SIG-M5 treated with dmso at 0.1 percent for 504 hours (cell line): ENCODE data around the gene LCN10.
"Not testable (repeated sequence)": the region's sequence is repeated elsewhere in the genome, so short reads cannot be mapped to it uniquely, and the experiment has no call there.

Experiments used
- DNase-seq: peaks from one replicate; lab custom pipeline; 2025; ENCODE audit not compliant: unreplicated experiment; lab: John Stamatoyannopoulos, UW

LCN10 gene

DNA sequence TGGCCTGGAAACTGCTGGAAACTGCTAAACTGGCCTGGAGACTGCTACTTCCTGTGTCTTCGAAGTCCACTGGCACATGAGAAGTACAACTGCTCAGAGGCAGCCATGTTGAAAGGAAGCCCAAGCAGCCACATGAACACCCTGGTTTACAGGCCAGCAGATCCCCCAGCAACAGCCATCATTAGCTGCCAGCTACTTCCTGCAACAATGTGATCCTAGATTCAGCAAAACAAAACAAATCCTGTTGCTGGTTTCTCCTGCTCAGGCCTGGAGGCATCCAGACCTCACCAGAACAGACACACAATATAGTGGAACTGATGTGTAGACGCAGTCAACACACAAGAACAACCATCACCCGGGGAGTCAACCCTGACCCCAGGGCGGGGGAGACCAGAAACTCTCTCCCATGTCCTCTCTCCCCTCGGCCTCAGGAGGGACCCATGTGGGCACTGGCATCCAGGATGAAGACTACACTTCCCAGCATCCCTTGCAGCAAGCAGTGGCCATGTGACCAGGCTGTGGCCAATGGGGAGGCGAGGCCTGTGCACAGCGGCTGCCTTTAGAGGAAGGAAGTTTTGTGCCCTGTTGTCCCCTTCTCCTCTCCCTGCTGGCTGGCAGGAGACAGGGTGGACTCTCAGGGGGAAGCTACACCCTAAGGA, 30.8 kb upstream of the LCN10 start:
- DNase-seq: no peak

DNA sequence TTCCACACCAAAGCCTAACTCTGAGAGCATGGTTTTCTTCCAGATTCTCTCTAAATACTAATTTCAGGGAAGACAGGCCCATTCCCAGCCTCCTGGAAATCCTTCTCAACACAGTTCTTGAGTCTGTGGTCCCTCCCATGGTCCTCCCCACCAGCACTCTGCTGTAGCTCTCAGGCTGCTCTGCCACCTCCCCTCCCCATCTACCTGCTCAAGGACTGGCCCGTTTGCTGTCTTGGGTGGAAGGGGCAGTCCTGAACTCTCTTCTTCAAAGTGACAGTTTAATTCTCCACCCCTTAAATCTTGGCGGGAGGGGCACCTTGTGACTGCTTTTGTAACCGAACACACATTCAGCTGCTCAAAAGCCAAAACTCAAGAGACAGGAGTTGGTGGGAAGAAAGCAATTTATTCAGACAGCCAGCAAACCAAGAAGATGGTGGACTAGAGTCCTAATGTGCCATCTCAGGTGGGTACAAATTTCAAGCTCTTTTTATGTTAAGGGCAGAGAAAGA, 29.2 kb upstream of the LCN10 start:
- DNase-seq: no peak

DNA sequence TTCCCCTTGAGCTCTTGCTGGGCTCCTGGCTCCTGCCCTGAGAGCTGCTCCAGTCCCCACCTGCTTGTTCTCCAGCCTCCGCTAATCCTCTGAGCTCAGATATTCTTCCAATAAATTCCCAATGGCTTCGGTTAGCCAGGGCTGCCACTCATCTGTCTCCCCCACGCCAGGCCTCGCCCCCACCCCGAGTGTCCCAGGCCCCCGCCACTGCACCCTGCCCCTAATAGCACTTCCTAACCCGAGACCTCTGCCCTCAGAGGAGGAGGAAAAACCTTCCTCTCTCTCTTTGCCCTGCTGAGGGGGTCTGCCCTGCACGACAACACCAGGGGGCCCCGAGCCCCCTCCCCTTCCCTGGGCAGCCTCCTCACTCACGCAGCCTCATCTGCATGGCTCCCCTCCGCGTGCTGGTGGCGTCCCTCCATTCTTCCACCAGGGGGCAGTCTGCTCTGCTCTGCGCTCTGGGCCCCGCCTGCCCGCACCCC, 27.0 kb upstream of the LCN10 start:
- no peak for DNase-seq

DNA sequence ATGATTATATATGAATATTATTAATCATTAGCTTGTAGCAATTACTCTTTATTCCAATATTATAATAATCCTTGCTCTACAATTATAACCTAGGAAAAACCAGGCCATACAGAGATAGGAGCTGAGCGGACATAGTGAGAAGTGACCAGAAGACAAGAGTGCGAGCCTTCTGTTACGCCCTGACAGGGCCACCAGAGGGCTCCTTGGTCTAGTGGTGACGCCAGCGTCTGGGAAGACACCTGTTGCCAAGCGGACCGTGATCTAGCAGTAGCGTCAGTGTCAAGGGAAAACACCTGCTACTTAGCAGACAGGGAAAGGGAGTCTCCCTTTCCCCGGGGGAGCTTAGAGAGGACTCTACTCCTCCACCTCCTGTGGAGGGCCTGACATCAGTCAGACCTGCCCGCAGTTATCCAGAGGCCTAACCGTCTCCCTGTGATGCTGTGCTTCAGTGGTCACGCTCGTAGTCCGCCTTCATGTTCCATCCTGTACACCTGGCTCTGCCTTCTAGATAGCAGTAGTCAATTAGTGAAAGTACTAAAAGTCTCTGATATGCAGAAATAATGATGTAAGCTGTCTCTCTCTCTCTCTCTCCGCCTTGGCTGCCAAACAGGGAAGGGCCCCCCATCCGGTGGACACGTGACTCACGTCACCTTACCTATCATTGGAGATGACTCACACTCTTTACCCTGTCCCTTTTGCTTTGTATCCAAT, 23.8 kb upstream of the LCN10 start:
- DNase-seq: peak; percentile 32

DNA sequence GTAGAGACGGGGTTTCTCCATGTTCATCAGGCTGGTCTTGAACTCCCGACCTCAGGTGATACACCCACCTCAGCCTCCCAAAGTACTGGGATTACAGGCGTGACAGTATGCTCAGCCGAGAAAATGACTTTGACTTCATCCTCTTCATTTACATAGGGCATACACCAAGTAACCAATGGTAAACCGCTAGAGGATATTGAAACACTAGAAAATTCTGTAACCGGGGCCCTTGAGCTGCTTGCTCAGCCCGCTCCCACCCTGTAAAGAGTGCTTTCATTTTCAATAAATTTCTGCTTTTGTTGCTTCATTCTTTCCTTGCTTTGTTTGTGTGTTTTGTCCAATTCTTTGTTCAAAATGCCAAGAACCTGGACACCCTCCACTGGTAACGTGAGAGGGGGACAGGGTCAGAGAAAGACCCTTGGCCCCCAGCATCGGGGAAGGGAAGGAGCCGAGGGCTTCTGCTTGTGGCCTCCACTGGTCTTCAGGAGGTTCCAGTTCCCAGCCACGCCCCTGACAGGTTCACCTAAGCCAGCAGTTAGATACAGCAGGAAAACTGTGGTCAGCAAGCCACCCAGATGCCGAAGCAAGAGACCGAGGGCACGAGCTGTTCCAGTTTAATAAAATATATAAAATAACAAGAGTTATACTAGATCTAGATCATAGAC, 23.1 kb upstream of the LCN10 start:
- DNase-seq: not testable (repeated sequence)

DNA sequence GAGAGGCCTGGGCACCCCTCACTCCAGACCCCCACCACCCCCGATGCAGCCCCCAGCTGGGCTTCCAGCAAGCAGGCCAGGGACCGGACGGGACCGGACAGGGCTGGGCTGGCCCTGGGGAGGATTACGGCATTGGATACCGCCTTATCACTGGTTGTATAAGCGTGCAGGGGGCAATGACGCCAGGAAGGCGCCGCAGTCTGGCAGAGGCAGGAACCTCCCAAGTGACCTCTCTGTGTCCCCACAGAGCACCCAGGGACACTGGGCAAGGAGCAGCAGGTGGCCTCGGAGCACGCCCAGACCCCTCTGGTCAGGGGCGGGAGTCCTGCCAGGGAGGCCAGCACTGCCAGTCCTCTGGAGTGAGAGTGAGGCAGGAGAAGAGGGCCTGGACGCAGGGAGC, 22.3 kb upstream of the LCN10 start:
- DNase-seq: no peak

DNA sequence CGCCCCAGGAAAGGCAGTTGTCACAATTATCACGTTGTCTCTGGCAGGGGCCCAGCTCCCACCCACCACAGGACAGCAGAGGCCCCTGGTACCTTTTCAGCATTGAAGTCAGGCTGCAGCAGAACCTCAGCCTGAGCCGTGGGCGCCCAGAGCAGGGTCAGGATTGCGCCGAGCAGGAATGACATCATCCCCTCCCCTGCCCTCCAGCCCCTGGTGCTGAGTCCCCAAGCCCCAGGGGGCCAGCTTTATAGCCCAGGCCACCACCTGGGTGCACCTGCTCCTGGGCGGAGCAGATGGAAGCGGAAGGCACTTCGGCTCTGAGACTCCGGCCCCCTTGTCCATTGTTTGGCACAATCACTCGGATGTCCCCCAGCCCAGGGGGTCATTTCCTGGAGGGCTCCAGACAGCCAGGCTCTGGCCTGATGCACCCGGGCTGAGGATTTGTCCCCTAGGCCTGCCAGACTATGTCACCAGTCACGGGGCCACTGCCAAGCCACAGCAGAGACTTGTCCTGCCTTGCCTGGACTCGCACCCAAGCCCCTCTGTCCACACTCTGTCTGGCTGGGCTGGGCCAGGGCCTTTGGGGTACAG, 21.7 kb upstream of the LCN10 start, which contains the start of gene LCN15:
Gene LCN15, minus strand, starts transcription at position 218 of the 591 bp plus-strand sequence. Its CDS starts 30 bp downstream, at position 188.
- DNase-seq: no peak

DNA sequence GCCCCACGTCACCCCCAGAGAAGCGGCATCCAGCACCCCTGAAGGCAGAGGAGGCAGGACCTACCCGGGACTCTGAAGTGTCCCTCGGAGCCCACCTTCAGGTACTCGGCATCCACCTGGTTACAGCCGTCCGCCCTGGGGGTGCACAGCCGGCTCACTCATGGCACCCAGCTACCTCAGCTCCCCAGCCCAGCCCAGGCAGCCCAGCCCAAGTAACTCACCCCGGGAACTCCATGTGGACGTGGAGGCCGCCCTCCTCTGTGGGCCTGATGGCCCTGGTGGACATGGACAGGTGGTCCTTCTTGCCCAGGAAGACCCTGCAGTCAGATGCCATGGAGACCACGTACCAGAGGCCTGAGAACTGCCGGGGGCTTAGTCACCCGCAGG, 20.9 kb upstream of the LCN10 start:
- DNase-seq: no peak

DNA sequence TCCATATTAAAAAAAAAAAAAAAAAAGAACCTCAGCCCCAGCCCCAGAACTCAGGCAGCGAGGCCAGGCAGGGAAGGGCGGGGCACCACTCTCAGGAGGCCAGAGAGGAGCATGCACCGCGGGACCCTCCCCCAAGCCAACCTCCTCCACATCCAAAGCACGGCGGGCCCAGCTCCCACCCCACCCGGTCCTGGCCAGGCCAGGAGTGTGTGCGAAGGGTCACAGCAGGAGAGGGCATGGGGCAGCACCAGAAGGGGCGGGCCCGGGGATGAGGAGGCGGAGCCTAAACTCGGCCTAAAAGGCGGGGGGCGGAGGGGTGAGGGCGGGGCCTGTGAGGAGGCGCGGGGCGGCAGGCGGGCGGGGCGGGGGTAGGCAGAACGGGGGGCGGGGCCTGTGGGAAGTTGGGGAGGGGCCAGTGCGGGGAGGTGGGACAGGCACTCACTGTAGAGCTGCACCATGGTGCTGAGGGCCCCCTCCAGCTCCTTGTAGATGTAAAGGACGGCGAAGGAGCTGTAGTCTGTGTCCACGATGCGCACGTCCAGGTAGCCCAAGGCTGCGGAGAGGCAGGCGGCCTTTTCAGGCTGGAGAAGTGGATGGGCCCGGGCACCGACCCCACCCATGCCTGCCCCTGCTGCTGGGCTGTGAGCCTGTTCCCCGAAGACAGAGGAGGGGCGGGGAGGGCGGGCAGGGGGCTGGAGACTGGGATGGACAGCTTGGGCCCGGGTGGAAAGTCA, 20.3 kb upstream of the LCN10 start:
- DNase-seq: no peak

DNA sequence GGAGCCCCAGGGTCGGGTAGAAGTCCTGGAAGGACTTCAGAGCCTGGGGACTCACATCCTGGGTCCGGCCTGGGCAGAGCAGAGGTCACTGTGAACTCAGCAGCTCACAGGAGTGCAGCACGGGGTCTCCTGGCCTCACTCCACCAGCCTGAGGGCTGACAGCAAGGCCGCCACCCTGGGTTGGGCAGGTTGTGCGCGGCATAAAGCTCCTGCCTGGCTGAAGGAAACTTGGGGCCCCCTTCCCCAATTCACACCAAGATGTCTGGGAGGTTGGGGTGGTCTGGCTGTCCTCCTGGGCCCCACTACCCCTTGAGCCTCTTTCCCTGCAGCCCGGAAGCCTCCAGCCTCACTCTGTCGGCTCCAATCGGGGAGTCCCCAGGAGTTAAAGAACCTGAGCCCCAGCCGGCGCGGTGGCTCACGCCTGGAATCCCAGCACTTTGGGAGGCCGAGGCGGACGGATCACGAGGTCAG, 19.5 kb upstream of the LCN10 start:
- no peak for DNase-seq

DNA sequence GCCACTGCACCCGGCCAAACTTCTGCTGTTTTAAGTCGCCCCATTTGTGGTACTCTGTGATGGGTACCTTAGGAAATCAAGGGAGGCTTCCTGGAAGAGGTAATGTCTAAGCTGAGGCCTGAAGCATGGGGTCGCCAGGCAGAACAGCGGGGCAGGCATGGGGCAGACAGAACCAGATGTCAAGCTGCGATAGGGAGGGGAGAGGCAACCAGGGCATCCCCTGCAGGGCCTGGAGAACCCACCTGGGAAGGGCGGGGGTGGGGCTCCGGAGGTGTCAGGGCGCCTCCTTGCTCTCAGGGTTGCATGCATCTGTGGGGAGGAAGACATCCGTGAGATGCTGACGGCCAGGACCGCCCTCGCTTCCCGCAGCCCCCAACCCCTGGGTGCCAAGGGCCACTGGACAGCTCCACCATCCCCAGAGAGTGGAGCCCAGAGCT, 18.8 kb upstream of the LCN10 start:
- DNase-seq: no peak

DNA sequence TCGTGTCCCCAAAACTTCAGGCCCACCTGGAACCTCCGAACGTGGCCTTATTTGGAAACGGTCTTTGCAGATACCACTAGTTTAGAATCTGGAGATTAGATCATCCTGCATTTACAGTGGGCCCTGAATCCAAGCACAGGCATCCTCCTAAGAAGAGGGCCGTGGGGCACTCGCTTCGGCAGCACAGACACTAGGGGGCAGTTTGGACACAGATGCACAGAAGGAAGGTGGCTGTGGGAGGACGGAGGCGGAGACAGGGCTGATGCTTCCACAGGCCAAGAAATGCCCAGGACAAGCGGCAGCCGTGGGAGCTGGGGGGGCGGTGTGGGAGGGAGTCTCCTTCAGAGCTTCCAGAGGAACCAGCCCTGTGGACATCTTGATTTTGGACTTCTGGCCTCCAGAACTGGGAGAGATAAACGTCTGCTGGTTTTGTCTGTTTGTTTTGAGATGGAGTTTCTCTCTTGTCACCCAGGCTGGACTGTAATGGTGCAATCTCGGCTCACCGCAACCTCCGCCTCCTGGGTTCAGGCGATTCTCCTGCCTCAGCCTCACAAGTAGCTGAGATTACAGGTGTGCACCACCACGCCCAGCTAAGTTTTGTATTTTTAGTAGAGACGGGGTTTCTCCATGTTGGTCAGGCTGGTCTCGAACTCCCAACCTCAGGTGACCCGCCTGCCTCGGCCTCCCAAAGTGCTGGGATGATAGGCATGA, 18.2 kb upstream of the LCN10 start:
- DNase-seq: peak; percentile 75

DNA sequence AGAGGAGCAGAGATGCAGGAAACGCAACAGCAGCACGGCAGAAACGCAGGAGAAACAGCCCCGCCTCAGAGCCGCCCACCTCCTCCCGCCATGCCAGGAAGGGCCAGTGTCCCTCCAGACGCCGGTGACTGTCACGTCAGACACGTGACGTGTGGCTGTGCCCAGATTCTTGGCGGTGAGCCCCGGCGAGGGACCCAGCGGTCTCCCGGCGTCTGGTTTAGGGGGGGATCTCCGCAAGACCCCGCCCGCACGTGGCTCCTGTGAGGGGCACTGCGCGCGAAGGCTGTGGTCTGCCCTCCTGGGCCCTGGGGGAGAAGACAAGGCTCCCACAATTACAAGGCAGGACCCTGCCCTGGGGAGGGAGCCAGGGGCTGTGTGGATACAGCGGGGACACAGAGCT, 17.7 kb upstream of the LCN10 start:
- no peak for DNase-seq

DNA sequence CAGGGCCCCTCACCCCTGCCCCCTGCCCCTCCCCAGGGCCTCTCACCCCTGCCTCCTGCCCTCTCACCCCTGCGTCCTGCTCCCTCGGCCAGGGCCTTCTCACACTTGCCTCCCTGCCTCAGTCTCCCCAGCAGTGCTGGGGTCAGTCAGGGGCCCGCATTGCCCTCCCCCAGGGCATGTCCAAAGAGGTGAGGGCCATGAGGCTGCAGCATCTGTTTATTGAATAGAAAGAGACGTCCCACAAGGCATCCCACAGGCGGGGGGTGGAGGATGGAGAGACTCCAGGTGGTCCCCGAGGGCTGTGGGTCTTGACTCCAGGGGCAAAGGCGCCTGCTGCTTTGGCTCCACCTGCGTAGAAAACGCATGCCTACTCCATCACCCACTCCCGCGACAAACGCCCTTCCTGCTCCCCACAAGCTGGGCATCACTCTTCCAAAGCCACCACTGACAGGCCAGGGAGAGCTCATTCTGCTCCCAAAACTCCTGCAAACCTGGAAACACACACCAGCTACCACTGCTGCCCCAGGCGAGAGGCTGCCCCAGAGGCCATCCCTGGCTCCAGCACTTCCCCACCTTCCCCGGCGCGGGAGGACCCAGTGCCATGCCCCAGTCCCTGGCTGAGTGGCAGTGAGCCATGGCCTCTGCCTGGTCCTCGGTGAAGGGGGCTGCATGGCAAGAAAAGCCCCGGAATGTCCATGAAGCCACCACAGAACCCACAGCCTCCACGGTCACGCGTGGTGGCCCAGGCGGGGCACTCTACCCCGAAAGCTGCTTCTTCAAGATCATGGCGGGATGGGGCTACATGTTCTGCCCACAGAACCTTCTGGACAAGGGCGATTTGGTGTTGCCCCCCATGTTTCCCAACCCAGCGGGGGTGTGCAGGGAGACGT, 16.9 kb upstream of the LCN10 start:
- DNase-seq: no peak

DNA sequence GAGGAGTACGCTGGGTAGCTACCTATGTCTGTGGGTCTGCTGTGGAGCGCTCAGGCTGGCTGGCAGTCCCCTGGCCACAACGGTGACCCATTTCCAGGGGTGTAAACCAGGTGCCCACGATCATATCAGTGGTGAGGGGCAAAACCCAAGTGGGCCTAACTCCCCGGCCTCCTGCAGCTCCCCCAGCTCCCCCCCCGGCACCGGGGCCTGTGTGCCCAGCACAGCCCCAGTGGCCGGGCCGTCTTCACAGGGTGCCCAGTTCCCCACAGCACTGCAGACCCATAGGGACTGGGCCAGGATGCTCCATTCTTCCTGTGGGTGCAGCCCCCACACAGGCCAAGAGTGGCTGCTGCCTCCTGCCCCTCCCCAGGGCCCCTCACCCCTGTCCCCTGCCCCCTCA, 16.3 kb upstream of the LCN10 start:
- DNase-seq: no peak

DNA sequence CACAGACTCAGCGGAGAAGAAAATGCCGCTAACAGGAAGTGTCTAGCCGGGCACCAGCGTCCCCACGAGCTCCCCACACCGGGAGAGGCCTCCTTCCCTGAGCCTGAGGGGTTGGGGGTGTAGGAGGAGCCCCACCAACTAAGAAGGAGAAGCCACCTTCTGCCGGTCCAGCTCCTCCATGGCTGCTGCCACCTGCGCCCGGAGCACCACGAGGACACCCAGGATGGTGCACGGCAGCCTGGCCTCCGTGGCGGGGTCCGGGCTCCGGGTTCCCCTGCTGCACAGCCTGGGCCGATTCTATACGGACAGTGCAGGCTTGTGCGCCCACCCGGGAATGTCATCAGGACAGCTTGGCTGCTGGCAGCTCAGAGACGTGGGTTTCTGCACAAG, 15.0 kb upstream of the LCN10 start:
- DNase-seq: no peak

DNA sequence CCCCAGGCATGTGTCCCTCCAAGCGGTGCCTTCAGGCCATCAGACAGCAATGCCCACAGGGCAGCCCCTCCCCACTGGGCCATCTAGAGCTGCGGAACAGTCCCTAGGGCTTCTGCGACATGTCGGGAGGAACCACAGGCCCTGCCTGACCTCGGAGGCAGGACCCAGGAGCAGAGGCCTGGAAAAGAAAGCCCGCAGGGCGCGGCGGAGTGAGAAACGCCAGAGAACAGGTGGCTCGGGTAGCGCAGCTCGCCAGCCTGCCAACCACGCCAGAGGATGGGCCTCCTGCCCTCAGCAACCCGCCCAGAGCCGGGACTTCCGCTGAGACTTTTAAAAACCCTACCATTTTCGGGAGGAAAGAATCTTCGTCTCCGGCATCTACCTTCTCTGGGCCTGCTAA, 14.6 kb upstream of the LCN10 start:
- no peak for DNase-seq

DNA sequence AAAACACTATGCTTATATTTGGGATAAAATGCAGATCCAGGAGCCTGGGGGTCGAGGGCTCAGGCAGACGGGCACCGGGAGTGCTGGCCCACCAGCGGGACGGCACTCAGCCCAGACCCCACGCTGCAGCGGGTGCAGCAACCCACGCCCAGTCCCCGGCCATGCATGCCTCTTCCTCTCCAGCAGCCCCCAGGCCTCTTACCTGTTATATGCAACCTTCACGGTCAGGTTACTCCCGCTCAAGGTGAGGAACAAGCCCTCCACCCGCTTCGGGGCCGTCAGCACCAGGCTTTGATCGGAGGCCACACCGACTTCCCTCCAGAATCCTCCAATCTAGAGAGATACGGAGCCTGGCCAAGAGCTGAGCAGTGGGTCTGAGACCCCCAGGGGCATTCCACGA, 14.1 kb upstream of the LCN10 start:
- no peak for DNase-seq

DNA sequence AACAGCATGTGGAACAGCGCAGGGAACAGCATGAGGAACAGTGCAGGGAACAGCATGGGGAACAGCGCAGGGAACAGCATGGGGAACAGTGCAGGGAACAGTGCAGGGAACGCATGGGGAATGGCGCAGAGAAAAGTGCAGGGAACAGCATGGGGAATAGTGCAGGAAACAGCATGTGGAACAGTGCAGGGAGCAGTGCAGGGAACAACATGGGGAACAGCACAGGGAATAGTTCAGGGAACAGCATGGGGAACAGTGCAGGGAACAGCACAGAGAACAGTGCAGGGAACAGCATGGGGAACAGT, 13.3 kb upstream of the LCN10 start:
- DNase-seq: no peak
